Measurements from ENCODE around the gene PRKAR1B. TPM values are rescaled to one million over a fixed set of nuclear protein-coding genes. Genes with fewer than 3 reads are reported as not detected.

PRKAR1B gene
- total RNA-seq, 1 experiment from 2014 or later = 43.3 TPM

DNA sequence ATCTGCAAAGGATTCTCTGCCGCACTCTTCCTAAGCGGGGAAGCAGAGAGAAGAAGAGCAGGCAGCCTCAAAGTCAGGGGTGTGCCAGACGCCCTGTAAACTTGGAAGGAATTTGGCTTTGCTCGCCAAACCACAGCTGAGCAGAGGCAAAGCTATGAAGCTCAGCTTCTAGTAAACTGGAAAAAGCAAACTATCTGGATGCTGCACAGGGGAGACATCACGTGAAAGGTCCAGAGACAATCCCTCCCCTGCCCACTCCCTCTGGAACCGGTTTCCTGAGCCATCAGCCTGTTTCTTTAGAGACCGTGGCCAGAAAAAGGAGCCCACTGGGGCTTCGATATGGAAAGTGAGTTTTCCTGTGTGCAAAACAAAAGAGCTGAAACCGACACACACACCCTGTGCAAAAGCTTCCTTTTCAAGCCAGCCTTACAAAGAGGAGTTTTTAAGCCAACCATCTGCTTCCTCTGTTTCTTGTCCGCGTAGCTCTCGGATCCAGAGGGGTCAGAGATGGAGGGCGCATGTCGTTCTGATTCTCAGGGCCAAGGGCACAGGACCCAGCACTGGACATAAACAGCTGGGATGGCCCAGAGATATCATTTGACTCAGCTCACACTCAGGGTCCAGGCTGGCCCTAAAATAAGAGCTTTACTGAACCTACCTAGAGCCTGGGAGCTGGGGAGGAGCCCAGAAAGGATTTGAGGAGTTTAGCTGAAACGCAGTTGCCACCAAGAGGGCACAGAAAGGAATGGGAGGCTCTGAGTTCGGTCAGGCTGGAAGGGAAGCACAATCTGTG lies 58.7 kb downstream of the PRKAR1B start:
- Histone ChIP-seq H2BK12ac (ENCODE audit: insufficient read length, low read depth, low read length) (no peak overlapping the region), H4K8ac (replicated peaks; ENCODE audit: insufficient read length, low read depth, low read length) (peak overlapping the region; percentile 32), H2BK120ac (ENCODE audit: low read depth, low read length, poor library complexity, severe bottlenecking) (no peak overlapping the region), H3K4me1 (ENCODE audit: insufficient read depth, low read length) (peaks cover 5% of the 10 kb centered on the region; the same call in 1 of the 2 replicates), H3K4ac (ENCODE audit: low read depth, low read length) (no peak overlapping the region), H2BK20ac (ENCODE audit: low read depth, low read length, poor library complexity, severe bottlenecking) (no peak overlapping the region), H4K91ac (ENCODE audit: insufficient read length, low read depth, low read length) (no peak overlapping the region), H3K14ac (ENCODE audit: insufficient read depth, low read length) (no peak overlapping the region; the same call in 1 of the 2 replicates), H3K56ac (ENCODE audit: insufficient read length, low read depth, low read length) (no peak overlapping the region), H3T11ph (ENCODE audit: low read length) (no peak overlapping the region), H3K79me2 (ENCODE audit: insufficient read depth, low read length) (no peaks in the 10 kb centered on the region), H3K18ac (ENCODE audit: insufficient read length, low read depth, low read length) (no peak overlapping the region), H2AK5ac (ENCODE audit: insufficient read length, low read length) (no peak overlapping the region), H3K79me1 (ENCODE audit: insufficient read depth, low read depth, low read length, poor library complexity, severe bottlenecking) (no peaks in the 10 kb centered on the region), H4K5ac (ENCODE audit: insufficient read length, low read depth, low read length) (no peak overlapping the region), H4K20me1 (ENCODE audit: control insufficient read depth, insufficient read depth, insufficient read length) (peaks cover 2% of the 10 kb centered on the region), H3K27ac (ENCODE audit: insufficient read length, low read depth, low read length) (no peak overlapping the region), H3K27me3 (ENCODE audit: insufficient read depth, low read length) (no peaks in the 10 kb centered on the region), H3K4me2 (ENCODE audit: insufficient read depth, insufficient read length, low read length) (no peak overlapping the region), H2BK15ac (ENCODE audit: low read depth, low read length) (no peak overlapping the region), H2BK5ac (ENCODE audit: insufficient read length, low read length) (no peak overlapping the region), H3K9me3 (ENCODE audit: control insufficient read depth, low read depth, low read length) (no peaks in the 10 kb centered on the region), H2AFZ (ENCODE audit: low read length) (no peak overlapping the region), H3K9ac (ENCODE audit: extremely low read depth, insufficient read length, low read length) (no peak overlapping the region), H3K23me2 (ENCODE audit: insufficient read length, low read depth, low read length, poor library complexity, severe bottlenecking) (no peaks in the 10 kb centered on the region), H3K23ac (ENCODE audit: insufficient read length, low read depth, low read length) (no peak overlapping the region)
- H3K9me3 Mint-ChIP-seq = peaks cover 5 to 8% of the 10 kb centered on the region in 2 experiments; a peak in 3 of 5 replicates
- WGBS (ENCODE audit: extremely low coverage, insufficient read length, low lambda C conversion rate) = no CpG with 5 or more reads among the region's 16 CpGs
- peaks cover 10 to 25% (median 12%) of the 10 kb centered on the region in 3 experiments for H3K36me3 Mint-ChIP-seq (ENCODE audit: insufficient read depth in 1 of 3, low read depth in 3 of 3)
- H3K4me3 Mint-ChIP-seq = no peak overlapping the region
- DNase-seq = no peak
- 0 out of 7 replicates have a peak overlapping the region, but pooled peaks of 1 of the 3 experiments have one; percentile 15 for H3K27ac Mint-ChIP-seq
- H3K27me3 Mint-ChIP-seq (ENCODE audit: low read depth) = no peaks in the 10 kb centered on the region
- peaks cover 15 to 18% of the 10 kb centered on the region in 2 experiments for H3K4me1 Mint-ChIP-seq
- TF ChIP-seq, protein P1, sequence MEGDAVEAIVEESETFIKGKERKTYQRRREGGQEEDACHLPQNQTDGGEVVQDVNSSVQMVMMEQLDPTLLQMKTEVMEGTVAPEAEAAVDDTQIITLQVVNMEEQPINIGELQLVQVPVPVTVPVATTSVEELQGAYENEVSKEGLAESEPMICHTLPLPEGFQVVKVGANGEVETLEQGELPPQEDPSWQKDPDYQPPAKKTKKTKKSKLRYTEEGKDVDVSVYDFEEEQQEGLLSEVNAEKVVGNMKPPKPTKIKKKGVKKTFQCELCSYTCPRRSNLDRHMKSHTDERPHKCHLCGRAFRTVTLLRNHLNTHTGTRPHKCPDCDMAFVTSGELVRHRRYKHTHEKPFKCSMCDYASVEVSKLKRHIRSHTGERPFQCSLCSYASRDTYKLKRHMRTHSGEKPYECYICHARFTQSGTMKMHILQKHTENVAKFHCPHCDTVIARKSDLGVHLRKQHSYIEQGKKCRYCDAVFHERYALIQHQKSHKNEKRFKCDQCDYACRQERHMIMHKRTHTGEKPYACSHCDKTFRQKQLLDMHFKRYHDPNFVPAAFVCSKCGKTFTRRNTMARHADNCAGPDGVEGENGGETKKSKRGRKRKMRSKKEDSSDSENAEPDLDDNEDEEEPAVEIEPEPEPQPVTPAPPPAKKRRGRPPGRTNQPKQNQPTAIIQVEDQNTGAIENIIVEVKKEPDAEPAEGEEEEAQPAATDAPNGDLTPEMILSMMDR (conservative IDR thresholded peaks at IDR 0.05) = no peak
